A549 (cell line): ENCODE data around the gene SYT12. TPM values are rescaled to one million over a fixed set of nuclear protein-coding genes. Genes with fewer than 3 reads are reported as not detected.

Experiments
- ATAC-seq, 2 experiments: fragments of 200-7000 bp in 1 of 2; fragments of >200 bp in 1 of 2; cut with Nextera tagmentation in 1 of 2; cut with Tn5 transposase in 1 of 2; 3 replicates each; pipeline versions ENCODE4 v1.8.0 to v1.9.1; 2018 to 2020; ENCODE audit warnings: mild to moderate bottlenecking in 1 of 2, moderate library complexity in 1 of 2
- CTCF ChIA-PET: fragments of 300-600 bp; sonication (Branson Sonifier 250); formaldehyde crosslinking; extraction: SDS; loops from one replicate; lab custom pipeline; 2021; ENCODE audit warnings: antibody characterized with exemption, inconsistent platforms; lab: Yijun Ruan, JAX
- POLR2A ChIA-PET: fragments of 350-600 bp; formaldehyde crosslinking; extraction: SDS; loops from one replicate; lab custom pipeline; 2021; ENCODE audit warnings: antibody characterized with exemption, inconsistent platforms; lab: Yijun Ruan, JAX
- DNase-seq, 2 experiments: peaks; one replicate each; pipeline versions ENCODE4 v3.0.0 to v3.0.0-alpha.2; 2011 to 2016; ENCODE audit warnings: low read depth in 1 of 2, low spot score in 1 of 2
- FAIRE-seq: peaks from 2 replicates; lab custom pipeline; 2011; peaks lifted over from hg19 to GRCh38; lab: Jason Lieb, UNC
- H3K27ac ChIP-seq, 2 experiments: fragments of >200 bp; sonication (Bioruptor Twin); formaldehyde crosslinking; 3 replicates each; pipeline ENCODE4 v1.5.1; 2016 to 2017
- H3K4me1 ChIP-seq: fragments of >200 bp; sonication (Bioruptor Twin); formaldehyde crosslinking; 3 replicates; pipeline ENCODE4 v1.6.1; 2016
- H3K4me2 ChIP-seq: fragments of >200 bp; sonication (Bioruptor Twin); formaldehyde crosslinking; 3 replicates; pipeline ENCODE4 v1.6.1; 2016
- H3K4me3 ChIP-seq: fragments of >200 bp; sonication (Bioruptor Twin); formaldehyde crosslinking; 3 replicates; pipeline ENCODE4 v1.5.1; 2016
- H3K9me3 ChIP-seq: fragments of >200 bp; sonication (Bioruptor Twin); formaldehyde crosslinking; 3 replicates; pipeline ENCODE4 v1.6.1; 2016
- BCL3 ChIP-seq: fragments of >200 bp; sonication (Bioruptor Twin); formaldehyde crosslinking; IDR thresholded peaks from 3 replicates; pipeline ENCODE4 v1.6.1; 2016
- CBX8 ChIP-seq: fragments of 200-600 bp; sonication (generic); IDR thresholded peaks from 2 replicates; pipeline ENCODE4 v1.6.1; 2016
- E2F6 ChIP-seq: IDR thresholded peaks from 2 replicates; pipeline ENCODE4 v1.6.1; 2012; ENCODE audit warnings: low read depth, borderline replicate concordance
- EP300 ChIP-seq, 2 experiments: fragments of >200 bp; sonication (Bioruptor Twin); formaldehyde crosslinking; IDR thresholded peaks; 2 replicates in 1 of 2; 3 replicates in 1 of 2; pipeline ENCODE4 v1.6.1; 2016 to 2017
- FOSB ChIP-seq: fragments of 250-450 bp; sonication (Bioruptor Pico); IDR thresholded peaks from 2 replicates; pipeline ENCODE4 v1.5.0; 2020; ENCODE audit warnings: mild to moderate bottlenecking, moderate library complexity
- FOSL2 ChIP-seq, 2 experiments: fragments of 450-650 bp in 1 of 2; fragments of >200 bp in 1 of 2; sonication (Bioruptor Twin) in 1 of 2; formaldehyde crosslinking; IDR thresholded peaks; 2 replicates each; pipeline versions ENCODE4 v1.5.0 to v1.6.1; 2016 to 2020; ENCODE audit warnings: mild to moderate bottlenecking in 1 of 2, moderate library complexity in 1 of 2
- HDAC2 ChIP-seq: fragments of 200-600 bp; sonication (generic); IDR thresholded peaks from 2 replicates; pipeline ENCODE4 v1.6.1; 2016
- HES2 ChIP-seq: fragments of >200 bp; sonication (Bioruptor Twin); formaldehyde crosslinking; IDR thresholded peaks from 2 replicates; pipeline ENCODE4 v1.6.1; 2016
- HEYL ChIP-seq: fragments of 250-450 bp; sonication (Bioruptor Pico); IDR thresholded peaks from 2 replicates; pipeline ENCODE4 v1.8.0; 2021; ENCODE audit warnings: mild to moderate bottlenecking, moderate library complexity
- HOXA7 ChIP-seq: fragments of 250-450 bp; sonication (Bioruptor Pico); IDR thresholded peaks from 2 replicates; pipeline ENCODE4 v1.5.0; 2020; ENCODE audit warnings: mild to moderate bottlenecking, moderate library complexity
- MAX ChIP-seq: IDR thresholded peaks from 2 replicates; pipeline ENCODE4 v1.6.1; 2012
- MYC ChIP-seq: IDR thresholded peaks from 2 replicates; pipeline ENCODE4 v1.6.1; 2012; ENCODE audit warnings: mild to moderate bottlenecking, inconsistent platforms, low read length, improper control_type of control experiment, borderline replicate concordance
- NFE2L2 ChIP-seq: fragments of 150-350 bp; conservative IDR thresholded peaks from 2 replicates; pipeline ENCODE4 v1.6.1; 2014; ENCODE audit warnings: low read length
- NPAS2 ChIP-seq: fragments of 250-450 bp; sonication (Bioruptor Pico); IDR thresholded peaks from 2 replicates; pipeline ENCODE4 v1.8.0; 2022; ENCODE audit warnings: mild to moderate bottlenecking, moderate library complexity, borderline replicate concordance
- NR3C1 ChIP-seq: fragments of >200 bp; sonication (Bioruptor Twin); formaldehyde crosslinking; IDR thresholded peaks from 3 replicates; pipeline ENCODE4 v1.6.1; 2017
- PBX3 ChIP-seq: IDR thresholded peaks from 2 replicates; pipeline ENCODE4 v1.6.1; 2012
- PHF8 ChIP-seq: fragments of 200-600 bp; sonication (generic); IDR thresholded peaks from 2 replicates; pipeline ENCODE4 v1.6.1; 2016; ENCODE audit warnings: low read depth, mild to moderate bottlenecking, antibody characterized with exemption, moderate library complexity, borderline replicate concordance
- POLR2AphosphoS2 ChIP-seq: conservative IDR thresholded peaks from 2 replicates; pipeline ENCODE4 v1.6.1; 2012; ENCODE audit warnings: low read length, improper control_type of control experiment, inconsistent platforms
- RNF2 ChIP-seq: fragments of 200-600 bp; sonication (generic); IDR thresholded peaks from 2 replicates; pipeline ENCODE4 v1.6.1; 2016; ENCODE audit warnings: low read depth, mild to moderate bottlenecking, antibody characterized with exemption, moderate library complexity, borderline replicate concordance
- SMC3 ChIP-seq: fragments of >200 bp; sonication (Bioruptor Twin); formaldehyde crosslinking; IDR thresholded peaks from 3 replicates; pipeline ENCODE4 v1.6.1; 2018; ENCODE audit warnings: inconsistent platforms
- SREBF2 ChIP-seq: fragments of 450-650 bp; IDR thresholded peaks from 2 replicates; pipeline ENCODE4 v1.6.1; 2014; ENCODE audit warnings: mild to moderate bottlenecking, moderate library complexity
- TP53 ChIP-seq: fragments of 250-450 bp; sonication (Bioruptor Pico); IDR thresholded peaks from 2 replicates; pipeline ENCODE4 v1.5.0; 2021; ENCODE audit warnings: mild to moderate bottlenecking, moderate library complexity
- ZFP36 ChIP-seq: fragments of 450-650 bp; IDR thresholded peaks from 2 replicates; pipeline ENCODE4 v1.6.1; 2014; ENCODE audit warnings: borderline replicate concordance; ENCODE audit not compliant: partially characterized antibody
- ZSCAN20 ChIP-seq: fragments of 250-450 bp; sonication (Bioruptor Pico); IDR thresholded peaks from 2 replicates; pipeline ENCODE4 v1.8.0; 2022; ENCODE audit warnings: mild to moderate bottlenecking, moderate library complexity
- whole genome bisulfite sequencing: methylation state at CpG from one replicate; pipeline ENCODE4 v1.1.6; 2017; ENCODE audit errors: missing lambda C conversion rate; 5-methylcytosine and 5-hydroxymethylcytosine counted together
- polyA plus RNA-seq, 4 experiments: library from polyadenylated mRNA; depleted of rRNA in 3 of 4; stranded (reverse); fragments of >200 nt; fragmentation: RNase III in 1 of 4; extraction: RNeasy Plus Mini Kit Qiagen cat#74134 plus additional on column Dnase treatment in 1 of 4; gene quantifications; 2 replicates in 3 of 4; 3 replicates in 1 of 4; pipeline ENCODE4 v1.2.3, GENCODE V29; 2011 to 2017

Gene SYT12
- polyA plus RNA-seq, 2 of the 4 experiments (the other 2 are of a cell fraction) = 1.4 to 9.6 TPM

GRCh38 chr11:67071420-67072284, 48.7 kb downstream of the SYT12 start (continued):
- TF ChIP-seq TP53 (no peak), FOSB (no peak), SMC3 (peak; percentile 76), MYC (no peak), MAX (peak; percentile 42; the same call in 1 of the 2 replicates), ZSCAN20 (no peak), RNF2 (no peak)

- H3K4me1 ChIP-seq = no peaks in the 10 kb centered on the region
- DNase-seq (no peak), FAIRE-seq (no peak), ATAC-seq (no peak)
- 83% methylated on average over 11 of the region's 11 CpGs for WGBS
- H3K9me3 ChIP-seq = no peaks in the 10 kb centered on the region
- H3K4me3 ChIP-seq = no peak overlapping the region
- POLR2A ChIA-PET = no interaction called here
- TF ChIP-seq PHF8 (no peak), MAX (no peak), NFE2L2 (no peak), FOSL2 (IDR thresholded peaks at IDR 0.05) (no peak), FOSL2 (CRISPR knock-in tag; IDR thresholded peaks at IDR 0.05) (no peak; the same call in 1 of the 2 replicates), NPAS2 (no peak), HDAC2 (no peak), HEYL (CRISPR knock-in tag) (no peak), NR3C1 (no peak), HES2 (no peak), MYC (no peak), POLR2AphosphoS2 (no peak), E2F6 (no peak), CBX8 (no peak), HOXA7 (CRISPR knock-in tag) (no peak), EP300 (IDR thresholded peaks at IDR 0.05) (no peak), BCL3 (no peak), PBX3 (no peak), SREBF2 (no peak), ZFP36 (no peak)
- TF ChIP-seq, all 56 proteins: peak for 0
- Histone ChIP-seq H3K4me2 (no peak overlapping the region), H3K27ac (no peak overlapping the region)
- CTCF ChIA-PET = interaction anchor here (0.6 to 4.8 kb wide), 9 partner anchors 9 to 237 kb away, joined by 3 to 33 read pairs (median 3); no protein-coding TSS in a partner anchor
These were observed 49.4 kb downstream of the SYT12 start for GRCh38 chr11:67072295-67072694.
